SH-SY5Y (cell line): ENCODE data around the gene DOCK2.

Experiments used
- GATA2 ChIP-seq: IDR thresholded peaks from 2 replicates; pipeline ENCODE4 v1.6.1; 2011; ENCODE audit warnings: mild to moderate bottlenecking, low read depth, low read length
- GATA3 ChIP-seq: IDR thresholded peaks from 2 replicates; pipeline ENCODE4 v1.6.1; 2011; ENCODE audit warnings: low read depth, mild to moderate bottlenecking, low read length, moderate library complexity

DNA sequence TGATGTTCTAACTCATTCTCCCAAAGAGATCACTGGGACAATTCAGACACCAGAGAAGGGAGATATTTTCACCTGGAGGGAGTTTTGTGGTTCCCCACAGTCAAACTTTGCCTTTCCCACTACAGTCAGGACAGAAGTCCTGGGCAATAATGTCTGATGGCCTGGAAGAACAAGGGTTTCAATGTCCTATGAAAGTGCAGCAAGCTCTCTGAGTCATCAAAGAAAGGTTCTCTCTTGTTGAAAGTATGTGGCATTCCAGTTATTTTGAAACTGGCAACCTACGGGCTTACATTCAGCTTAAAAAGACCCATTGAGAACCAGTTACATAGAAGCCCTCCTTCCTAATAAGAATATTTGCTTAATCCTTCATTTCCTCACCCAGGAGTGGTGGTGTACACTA is 239.3 kb downstream of the DOCK2 start:
- TF ChIP-seq GATA2 (no peak), GATA3 (no peak)
